ENCODE data around the gene KRTCAP2.
"Not testable (repeated sequence)": the region's sequence is repeated elsewhere in the genome, so short reads cannot be mapped to it uniquely, and the experiment has no call there.

DNA sequence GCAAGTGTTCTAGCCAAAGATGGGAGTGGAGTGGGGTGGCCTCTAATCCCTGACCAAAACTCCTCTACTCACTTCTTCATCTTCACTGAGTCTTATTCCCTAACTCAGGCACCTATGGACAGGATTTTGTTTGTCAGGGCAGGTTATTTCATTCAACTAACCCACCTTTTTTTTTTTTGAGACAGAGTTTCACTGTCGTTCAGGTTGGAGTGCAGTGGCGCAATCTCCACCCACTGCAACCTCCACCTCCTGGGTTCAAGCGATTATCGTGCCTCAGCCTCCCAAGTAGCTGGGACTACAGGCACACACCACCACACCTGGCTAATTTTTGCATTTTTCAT lies 5.0 kb downstream of the KRTCAP2 start:
- TF ChIP-seq MAX (IDR thresholded peaks at IDR 0.05; ENCODE audit: low read depth); CTCF (IDR thresholded peaks at IDR 0.05); RAD21 (IDR thresholded peaks at IDR 0.05; ENCODE audit: low read length); EP300 (IDR thresholded peaks at IDR 0.05; ENCODE audit: borderline replicate concordance in 1 of 2, low read depth in 1 of 2, low read length in 1 of 2); RFX5 (IDR thresholded peaks at IDR 0.05; ENCODE audit: low read length); RCOR1 (IDR thresholded peaks at IDR 0.05; ENCODE audit: low read length): not testable (repeated sequence)
- TF ChIP-seq, protein P1, sequence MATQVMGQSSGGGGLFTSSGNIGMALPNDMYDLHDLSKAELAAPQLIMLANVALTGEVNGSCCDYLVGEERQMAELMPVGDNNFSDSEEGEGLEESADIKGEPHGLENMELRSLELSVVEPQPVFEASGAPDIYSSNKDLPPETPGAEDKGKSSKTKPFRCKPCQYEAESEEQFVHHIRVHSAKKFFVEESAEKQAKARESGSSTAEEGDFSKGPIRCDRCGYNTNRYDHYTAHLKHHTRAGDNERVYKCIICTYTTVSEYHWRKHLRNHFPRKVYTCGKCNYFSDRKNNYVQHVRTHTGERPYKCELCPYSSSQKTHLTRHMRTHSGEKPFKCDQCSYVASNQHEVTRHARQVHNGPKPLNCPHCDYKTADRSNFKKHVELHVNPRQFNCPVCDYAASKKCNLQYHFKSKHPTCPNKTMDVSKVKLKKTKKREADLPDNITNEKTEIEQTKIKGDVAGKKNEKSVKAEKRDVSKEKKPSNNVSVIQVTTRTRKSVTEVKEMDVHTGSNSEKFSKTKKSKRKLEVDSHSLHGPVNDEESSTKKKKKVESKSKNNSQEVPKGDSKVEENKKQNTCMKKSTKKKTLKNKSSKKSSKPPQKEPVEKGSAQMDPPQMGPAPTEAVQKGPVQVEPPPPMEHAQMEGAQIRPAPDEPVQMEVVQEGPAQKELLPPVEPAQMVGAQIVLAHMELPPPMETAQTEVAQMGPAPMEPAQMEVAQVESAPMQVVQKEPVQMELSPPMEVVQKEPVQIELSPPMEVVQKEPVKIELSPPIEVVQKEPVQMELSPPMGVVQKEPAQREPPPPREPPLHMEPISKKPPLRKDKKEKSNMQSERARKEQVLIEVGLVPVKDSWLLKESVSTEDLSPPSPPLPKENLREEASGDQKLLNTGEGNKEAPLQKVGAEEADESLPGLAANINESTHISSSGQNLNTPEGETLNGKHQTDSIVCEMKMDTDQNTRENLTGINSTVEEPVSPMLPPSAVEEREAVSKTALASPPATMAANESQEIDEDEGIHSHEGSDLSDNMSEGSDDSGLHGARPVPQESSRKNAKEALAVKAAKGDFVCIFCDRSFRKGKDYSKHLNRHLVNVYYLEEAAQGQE (IDR thresholded peaks at IDR 0.05; ENCODE audit: low read depth, low read length): not testable (repeated sequence)
